ENCODE data around the gene PHACTR1. TPM values are rescaled to one million over a fixed set of nuclear protein-coding genes. Genes with fewer than 3 reads are reported as not detected.

PHACTR1 gene
- polyA plus RNA-seq, 1 experiment, result not detected

GRCh38 chr6:13116155-13116554 lies 399.6 kb downstream of the PHACTR1 start:
- TF ChIP-seq, protein P1, sequence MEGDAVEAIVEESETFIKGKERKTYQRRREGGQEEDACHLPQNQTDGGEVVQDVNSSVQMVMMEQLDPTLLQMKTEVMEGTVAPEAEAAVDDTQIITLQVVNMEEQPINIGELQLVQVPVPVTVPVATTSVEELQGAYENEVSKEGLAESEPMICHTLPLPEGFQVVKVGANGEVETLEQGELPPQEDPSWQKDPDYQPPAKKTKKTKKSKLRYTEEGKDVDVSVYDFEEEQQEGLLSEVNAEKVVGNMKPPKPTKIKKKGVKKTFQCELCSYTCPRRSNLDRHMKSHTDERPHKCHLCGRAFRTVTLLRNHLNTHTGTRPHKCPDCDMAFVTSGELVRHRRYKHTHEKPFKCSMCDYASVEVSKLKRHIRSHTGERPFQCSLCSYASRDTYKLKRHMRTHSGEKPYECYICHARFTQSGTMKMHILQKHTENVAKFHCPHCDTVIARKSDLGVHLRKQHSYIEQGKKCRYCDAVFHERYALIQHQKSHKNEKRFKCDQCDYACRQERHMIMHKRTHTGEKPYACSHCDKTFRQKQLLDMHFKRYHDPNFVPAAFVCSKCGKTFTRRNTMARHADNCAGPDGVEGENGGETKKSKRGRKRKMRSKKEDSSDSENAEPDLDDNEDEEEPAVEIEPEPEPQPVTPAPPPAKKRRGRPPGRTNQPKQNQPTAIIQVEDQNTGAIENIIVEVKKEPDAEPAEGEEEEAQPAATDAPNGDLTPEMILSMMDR (IDR thresholded peaks at IDR 0.05; ENCODE audit: low read depth, low read length), result no peak
- Histone ChIP-seq H3K27me3 (ENCODE audit: control insufficient read depth, insufficient read depth, low read length) (no peaks in the 10 kb centered on the region), H3K4me3 (ENCODE audit: low read depth, low read length) (no peak overlapping the region), H3K9me3 (ENCODE audit: control insufficient read depth, insufficient read depth, low read length) (no peaks in the 10 kb centered on the region), H3K27ac (ENCODE audit: low read depth, low read length) (no peak overlapping the region)
- no peak for DNase-seq (ENCODE audit: low read depth, low spot score)
- CTCF ChIA-PET, result no interaction called here
- POLR2A ChIA-PET, result no interaction called here

DNA sequence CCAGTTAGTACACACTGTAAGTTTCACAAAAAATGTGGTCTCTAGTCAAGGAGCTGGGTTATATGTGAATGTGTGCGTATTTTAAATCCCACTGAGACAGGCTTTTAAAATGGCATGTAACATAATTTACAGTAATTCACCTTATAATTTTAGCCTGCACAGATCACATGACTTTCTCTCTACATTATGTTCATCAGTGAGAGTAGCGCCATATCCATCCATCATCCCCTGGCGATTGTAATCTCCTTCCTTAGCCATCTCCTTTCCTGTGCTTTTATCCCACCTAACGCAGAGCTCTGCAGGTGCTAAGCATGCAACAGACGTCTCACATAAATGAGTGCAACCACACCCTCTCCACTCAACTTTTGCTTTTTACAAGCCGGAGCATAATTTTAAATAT lies 401.0 kb downstream of the PHACTR1 start:
- POLR2A ChIA-PET, result no interaction called here
- CTCF ChIA-PET, result interaction anchor here (0.7 kb wide), 1 partner anchor 42 kb away, joined by 4 read pairs; no protein-coding TSS in a partner anchor
- no peak overlapping the region for H3K4me3 ChIP-seq (ENCODE audit: low read depth, low read length)
- no peaks in the 10 kb centered on the region for H3K9me3 ChIP-seq (ENCODE audit: control insufficient read depth, insufficient read depth, low read length)
- DNase-seq (ENCODE audit: low read depth, low spot score), result no peak
- no peak overlapping the region for H3K27ac ChIP-seq (ENCODE audit: low read depth, low read length)
- TF ChIP-seq, protein P1 (IDR thresholded peaks at IDR 0.05; ENCODE audit: low read depth, low read length), result no peak
- no peaks in the 10 kb centered on the region for H3K27me3 ChIP-seq (ENCODE audit: control insufficient read depth, insufficient read depth, low read length)

- no peak overlapping the region for H3K27ac ChIP-seq (ENCODE audit: low read depth, low read length)
- CTCF ChIA-PET, result no interaction called here
- no peak for DNase-seq (ENCODE audit: low read depth, low spot score)
- H3K27me3 ChIP-seq (ENCODE audit: control insufficient read depth, insufficient read depth, low read length), result no peaks in the 10 kb centered on the region
- TF ChIP-seq, protein P1 (IDR thresholded peaks at IDR 0.05; ENCODE audit: low read depth, low read length), result no peak
- H3K9me3 ChIP-seq (ENCODE audit: control insufficient read depth, insufficient read depth, low read length), result no peaks in the 10 kb centered on the region
- POLR2A ChIA-PET, result no interaction called here
- H3K4me3 ChIP-seq (ENCODE audit: low read depth, low read length), result no peak overlapping the region
These were observed 403.0 kb downstream of the PHACTR1 start for GRCh38 chr6:13119549-13119948.

DNA sequence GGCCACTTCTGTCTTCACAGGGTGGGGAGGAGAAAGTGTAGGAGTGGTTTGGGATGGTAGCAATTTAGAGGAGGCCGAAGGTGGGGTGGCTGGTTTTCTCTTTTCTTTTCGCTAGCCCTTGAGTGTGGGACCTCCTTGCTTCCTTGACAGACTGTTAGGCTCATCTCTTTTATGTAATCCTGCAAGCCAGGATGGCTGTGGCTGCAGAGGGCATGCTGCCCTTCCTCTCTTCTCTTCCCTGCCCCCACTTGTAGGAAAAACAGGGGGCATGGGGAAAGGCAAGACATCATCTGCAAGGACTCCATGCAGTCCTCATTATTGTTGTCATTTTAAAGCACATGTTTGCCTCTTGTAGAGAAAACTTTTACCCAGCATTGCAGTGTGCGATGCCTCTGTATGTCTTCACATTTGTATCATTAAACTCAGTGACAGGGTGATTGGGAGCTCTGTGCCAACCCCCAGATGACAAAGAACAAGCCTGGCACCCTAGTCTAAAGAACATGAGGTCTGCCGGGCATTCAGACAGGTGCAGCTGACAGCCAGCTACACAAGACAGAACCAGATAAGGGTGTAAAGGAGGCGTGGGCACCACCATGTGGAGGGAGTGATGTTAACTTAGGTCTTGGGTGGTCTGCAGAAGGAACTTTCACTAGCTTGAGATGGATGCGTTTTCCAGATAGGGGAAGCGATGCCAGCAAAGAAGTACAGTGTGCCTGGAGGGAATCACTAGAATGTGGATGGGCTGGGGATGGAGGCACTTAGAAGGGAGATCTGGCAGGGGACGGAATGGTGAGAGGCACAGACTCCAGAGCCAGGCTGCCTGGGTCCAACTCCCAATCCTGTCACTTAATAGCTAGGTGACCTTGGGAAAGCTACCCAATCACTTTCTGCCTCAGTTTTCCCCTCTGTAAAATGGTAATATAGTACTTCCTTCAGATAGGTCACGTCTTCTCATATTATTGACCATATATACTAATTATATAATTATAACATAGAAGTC lies 404.2 kb downstream of the PHACTR1 start:
- no peak for DNase-seq (ENCODE audit: low read depth, low spot score)
- CTCF ChIA-PET, result no interaction called here
- TF ChIP-seq, protein P1 (IDR thresholded peaks at IDR 0.05; ENCODE audit: low read depth, low read length), result no peak

DNA sequence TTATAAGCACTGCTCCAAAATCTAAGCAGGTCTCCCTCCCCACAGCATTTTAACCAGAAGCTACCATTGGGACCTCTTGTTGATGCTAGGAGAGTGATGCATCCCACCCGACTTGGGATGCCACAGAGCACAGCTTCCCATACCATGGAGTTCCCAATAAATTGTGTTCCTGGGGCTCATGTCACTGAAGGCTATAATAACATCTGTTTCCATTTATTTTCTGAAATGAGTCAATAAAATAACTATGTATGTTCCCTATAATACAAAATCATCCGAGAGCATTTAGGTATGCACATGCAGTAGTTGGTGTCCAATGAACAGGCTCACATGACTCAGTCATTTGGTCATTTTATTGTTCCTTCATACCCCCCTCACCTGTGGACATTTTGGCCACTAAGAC lies 407.6 kb downstream of the PHACTR1 start:
- H3K9me3 ChIP-seq (ENCODE audit: control insufficient read depth, insufficient read depth, low read length), result no peaks in the 10 kb centered on the region
- ChIA-PET CTCF (no interaction called here), POLR2A (no interaction called here)
- H3K27me3 ChIP-seq (ENCODE audit: control insufficient read depth, insufficient read depth, low read length), result no peaks in the 10 kb centered on the region
- no peak for DNase-seq (ENCODE audit: low read depth, low spot score)
- H3K4me3 ChIP-seq (ENCODE audit: low read depth, low read length), result no peak overlapping the region
- H3K27ac ChIP-seq (ENCODE audit: low read depth, low read length), result no peak overlapping the region
- TF ChIP-seq, protein P1 (IDR thresholded peaks at IDR 0.05; ENCODE audit: low read depth, low read length), result no peak

More for the DNA sequence above, 404.2 kb downstream of the PHACTR1 start:
- Histone ChIP-seq H3K9me3 (ENCODE audit: control insufficient read depth, insufficient read depth, low read length) (no peaks in the 10 kb centered on the region), H3K27me3 (ENCODE audit: control insufficient read depth, insufficient read depth, low read length) (no peaks in the 10 kb centered on the region), H3K4me3 (ENCODE audit: low read depth, low read length) (no peak overlapping the region), H3K27ac (ENCODE audit: low read depth, low read length) (no peak overlapping the region)
- POLR2A ChIA-PET, result no interaction called here
